ENCODE measurements around the gene GALNT5.

GALNT5 gene

DNA sequence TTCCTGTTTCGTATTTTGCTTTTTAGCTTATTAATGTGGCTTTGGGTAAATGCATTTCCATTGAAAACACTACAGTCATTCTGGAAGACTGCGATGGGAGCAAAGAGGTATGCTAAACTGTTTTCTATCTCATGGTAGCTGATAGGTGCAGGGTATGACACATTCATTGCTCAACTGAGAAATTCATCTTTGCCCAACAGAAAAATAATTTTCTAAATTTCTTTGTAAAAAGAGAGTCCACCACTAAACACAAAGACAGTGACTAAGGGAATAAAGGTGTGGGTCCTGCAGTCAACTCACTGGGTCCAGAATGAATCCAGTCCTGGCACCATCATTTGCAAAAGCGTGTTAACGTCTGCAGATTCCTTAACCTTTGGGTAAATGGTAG, 48.2 kb downstream of the GALNT5 start:
- H3K27ac ChIP-seq (ENCODE audit: low read length), result no peak overlapping the region
- H3K36me3 ChIP-seq (ENCODE audit: control insufficient read depth, insufficient read depth, low read length), result no peaks in the 10 kb centered on the region
- H3K4me1 ChIP-seq (ENCODE audit: control insufficient read depth, insufficient read depth, low read length), result no peaks in the 10 kb centered on the region
- no CpG with 5 or more reads among the region's 4 CpGs for WGBS (ENCODE audit: insufficient coverage, insufficient read length)
- DNase-seq (ENCODE audit: low read depth, low spot score), result no peak
- H3K4me3 ChIP-seq (ENCODE audit: low read length), result no peak overlapping the region
- H3K27me3 ChIP-seq (ENCODE audit: control insufficient read depth, insufficient read depth, low read length), result no peaks in the 10 kb centered on the region
- H3K9me3 ChIP-seq (ENCODE audit: control insufficient read depth, insufficient read depth, low read length), result no peaks in the 10 kb centered on the region

DNA sequence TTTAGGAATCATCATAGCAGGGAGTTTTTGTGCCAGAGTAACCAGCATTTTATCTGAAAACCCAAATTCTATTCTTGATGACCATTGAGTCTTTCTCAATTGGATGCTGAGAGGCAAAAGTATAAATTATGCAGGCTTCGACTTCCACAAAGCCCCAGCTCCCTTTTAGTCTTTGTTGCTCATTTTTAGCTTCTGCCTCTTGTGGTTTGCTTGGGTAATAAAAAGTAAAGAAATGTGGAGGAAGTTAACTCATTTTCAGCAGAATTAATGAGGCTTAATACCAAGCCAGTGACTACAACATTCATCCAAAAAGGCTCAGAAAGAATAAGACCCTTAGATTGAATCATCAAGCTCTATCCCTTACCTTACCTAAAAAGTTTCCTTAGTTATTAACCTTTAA, 49.5 kb downstream of the GALNT5 start:
- Histone ChIP-seq H3K4me1 (ENCODE audit: control insufficient read depth, insufficient read depth, low read length) (no peaks in the 10 kb centered on the region), H3K36me3 (ENCODE audit: control insufficient read depth, insufficient read depth, low read length) (no peaks in the 10 kb centered on the region), H3K27ac (ENCODE audit: low read length) (no peak overlapping the region), H3K4me3 (ENCODE audit: low read length) (no peak overlapping the region), H3K9me3 (ENCODE audit: control insufficient read depth, insufficient read depth, low read length) (no peaks in the 10 kb centered on the region), H3K27me3 (ENCODE audit: control insufficient read depth, insufficient read depth, low read length) (no peaks in the 10 kb centered on the region)
- no peak for DNase-seq (ENCODE audit: low read depth, low spot score)
- no CpG with 5 or more reads among the region's 1 CpG for WGBS (ENCODE audit: insufficient coverage, insufficient read length)

DNA sequence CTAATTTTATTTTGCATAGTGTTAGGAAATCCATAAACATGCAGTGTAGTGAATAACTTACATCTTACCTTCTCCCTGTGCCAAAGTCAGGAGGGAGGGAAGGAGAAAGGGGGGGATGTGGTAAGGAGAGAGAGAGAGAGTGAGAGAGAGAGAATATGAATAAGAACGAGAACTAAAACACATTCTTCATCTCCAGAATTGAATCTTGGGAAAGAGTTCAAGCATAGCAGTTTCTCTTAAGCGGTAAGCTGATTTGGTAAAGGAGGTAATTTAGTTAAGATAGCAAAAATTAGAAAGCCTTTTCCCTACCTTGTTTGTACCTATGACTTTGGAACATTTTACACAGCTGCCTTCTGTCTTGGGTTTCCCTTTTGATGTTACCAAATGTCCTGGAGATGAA, 52.4 kb downstream of the GALNT5 start:
- no peaks in the 10 kb centered on the region for H3K36me3 ChIP-seq (ENCODE audit: control insufficient read depth, insufficient read depth, low read length)
- no peaks in the 10 kb centered on the region for H3K27me3 ChIP-seq (ENCODE audit: control insufficient read depth, insufficient read depth, low read length)
- no peaks in the 10 kb centered on the region for H3K4me1 ChIP-seq (ENCODE audit: control insufficient read depth, insufficient read depth, low read length)
- WGBS (ENCODE audit: insufficient coverage, insufficient read length), result no CpG with 5 or more reads among the region's 2 CpGs
- H3K27ac ChIP-seq (ENCODE audit: low read length), result no peak overlapping the region
- no peaks in the 10 kb centered on the region for H3K9me3 ChIP-seq (ENCODE audit: control insufficient read depth, insufficient read depth, low read length)
- no peak for DNase-seq (ENCODE audit: low read depth, low spot score)
- H3K4me3 ChIP-seq (ENCODE audit: low read length), result no peak overlapping the region

DNA sequence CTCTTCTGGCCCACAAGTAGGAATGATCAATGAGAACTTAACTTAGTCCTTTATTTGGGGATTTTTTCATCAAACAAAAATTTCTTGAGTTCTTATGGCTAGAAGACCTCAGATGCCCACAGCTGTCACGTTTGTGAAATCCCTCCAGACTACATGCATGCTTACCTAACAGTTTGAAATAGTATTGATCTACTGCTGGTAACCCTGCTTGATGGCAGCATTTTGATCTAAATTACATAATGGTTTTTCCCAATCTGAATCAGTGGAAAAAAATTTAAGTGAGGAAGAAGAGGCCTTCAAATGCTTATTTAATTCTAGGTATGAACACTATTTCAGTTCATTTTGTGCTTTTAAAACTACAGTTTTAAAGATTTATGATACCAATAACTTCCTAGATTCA, 54.2 kb downstream of the GALNT5 start:
- H3K9me3 ChIP-seq (ENCODE audit: control insufficient read depth, insufficient read depth, low read length), result no peaks in the 10 kb centered on the region
- no peaks in the 10 kb centered on the region for H3K4me1 ChIP-seq (ENCODE audit: control insufficient read depth, insufficient read depth, low read length)
- H3K36me3 ChIP-seq (ENCODE audit: control insufficient read depth, insufficient read depth, low read length), result no peaks in the 10 kb centered on the region
- DNase-seq (ENCODE audit: low read depth, low spot score), result no peak
- no CpG with 5 or more reads among the region's 1 CpG for WGBS (ENCODE audit: insufficient coverage, insufficient read length)
- no peaks in the 10 kb centered on the region for H3K27me3 ChIP-seq (ENCODE audit: control insufficient read depth, insufficient read depth, low read length)
- H3K4me3 ChIP-seq (ENCODE audit: low read length), result no peak overlapping the region
- H3K27ac ChIP-seq (ENCODE audit: low read length), result no peak overlapping the region

DNA sequence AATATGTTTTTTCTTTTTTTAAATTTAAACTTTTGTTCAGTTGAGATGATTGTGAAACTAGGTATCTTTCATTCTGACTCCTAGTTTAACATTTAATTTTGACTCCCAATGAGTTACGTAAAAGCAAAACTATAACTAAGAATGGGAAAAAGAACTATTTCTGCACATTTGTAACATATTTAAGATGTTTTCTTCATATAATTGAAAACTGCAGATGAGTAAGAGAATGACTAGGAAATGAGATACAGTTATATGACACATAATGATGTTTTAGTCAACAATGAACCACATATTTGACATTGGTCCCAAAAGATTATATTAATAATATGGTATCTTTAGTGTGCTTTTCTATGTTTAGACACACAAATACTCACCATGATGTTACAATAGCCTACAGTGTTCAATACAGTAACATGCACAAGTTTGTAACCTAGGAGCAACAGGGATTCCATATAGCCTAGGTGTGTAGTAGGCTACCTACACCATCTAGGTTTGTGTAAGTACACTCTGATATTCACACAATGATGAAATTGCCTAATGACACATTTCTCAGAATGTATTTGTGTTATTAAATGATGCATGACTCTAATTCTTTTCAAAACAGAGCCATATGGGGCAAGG, 55.5 kb downstream of the GALNT5 start:
- Histone ChIP-seq H3K27ac (ENCODE audit: low read length) (no peak overlapping the region), H3K4me3 (ENCODE audit: low read length) (no peak overlapping the region), H3K36me3 (ENCODE audit: control insufficient read depth, insufficient read depth, low read length) (no peaks in the 10 kb centered on the region), H3K4me1 (ENCODE audit: control insufficient read depth, insufficient read depth, low read length) (no peaks in the 10 kb centered on the region), H3K9me3 (ENCODE audit: control insufficient read depth, insufficient read depth, low read length) (no peaks in the 10 kb centered on the region), H3K27me3 (ENCODE audit: control insufficient read depth, insufficient read depth, low read length) (no peaks in the 10 kb centered on the region)
- DNase-seq (ENCODE audit: low read depth, low spot score), result no peak
- no CpG with 5 or more reads among the region's 1 CpG for WGBS (ENCODE audit: insufficient coverage, insufficient read length)

DNA sequence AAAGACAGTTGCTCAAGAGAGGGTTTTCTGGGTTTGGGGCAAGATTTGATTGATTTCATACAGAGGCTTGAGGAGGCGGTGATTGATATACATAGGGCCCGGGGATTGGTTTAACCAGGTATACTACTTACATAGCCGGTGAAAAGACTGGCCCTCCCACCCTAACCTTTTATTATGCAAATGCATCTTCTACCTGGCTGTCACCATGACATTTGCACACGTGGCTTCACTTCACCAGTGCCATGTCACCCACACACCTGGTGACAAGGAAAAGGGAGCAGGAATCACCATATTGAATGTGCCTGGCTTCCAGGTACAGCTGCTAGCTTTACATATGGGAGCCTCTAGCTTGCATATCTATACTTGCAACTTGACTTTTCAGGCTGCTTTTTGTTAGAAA, 58.4 kb downstream of the GALNT5 start:
- H3K27me3 ChIP-seq (ENCODE audit: control insufficient read depth, insufficient read depth, low read length), result no peaks in the 10 kb centered on the region
- H3K36me3 ChIP-seq (ENCODE audit: control insufficient read depth, insufficient read depth, low read length), result no peaks in the 10 kb centered on the region
- H3K9me3 ChIP-seq (ENCODE audit: control insufficient read depth, insufficient read depth, low read length), result no peaks in the 10 kb centered on the region
- no peak overlapping the region for H3K4me3 ChIP-seq (ENCODE audit: low read length)
- H3K4me1 ChIP-seq (ENCODE audit: control insufficient read depth, insufficient read depth, low read length), result no peaks in the 10 kb centered on the region
- no peak overlapping the region for H3K27ac ChIP-seq (ENCODE audit: low read length)
- no CpG with 5 or more reads among the region's 4 CpGs for WGBS (ENCODE audit: insufficient coverage, insufficient read length)
- DNase-seq (ENCODE audit: low read depth, low spot score), result peak; percentile 45

DNA sequence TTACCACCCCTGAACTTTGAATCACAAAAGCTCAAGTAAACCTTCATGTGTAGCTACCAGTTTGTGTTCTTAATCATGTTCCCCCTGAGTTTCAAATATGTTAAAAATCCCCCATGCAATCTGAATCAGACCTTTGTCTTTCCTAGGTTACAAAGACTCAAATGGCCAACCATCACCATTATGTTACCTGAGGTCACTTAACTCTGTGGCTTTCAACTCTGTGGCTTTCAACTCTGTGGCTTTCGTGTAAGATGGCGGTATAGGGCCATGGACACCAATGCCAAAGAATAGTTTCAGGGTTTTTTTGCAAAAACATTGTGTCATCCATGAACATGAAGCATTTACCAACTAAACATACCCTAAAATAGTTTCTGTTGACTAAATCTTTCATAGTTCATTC, 61.4 kb downstream of the GALNT5 start:
- Histone ChIP-seq H3K27me3 (ENCODE audit: control insufficient read depth, insufficient read depth, low read length) (no peaks in the 10 kb centered on the region), H3K27ac (ENCODE audit: low read length) (no peak overlapping the region), H3K9me3 (ENCODE audit: control insufficient read depth, insufficient read depth, low read length) (no peaks in the 10 kb centered on the region), H3K4me3 (ENCODE audit: low read length) (no peak overlapping the region), H3K36me3 (ENCODE audit: control insufficient read depth, insufficient read depth, low read length) (no peaks in the 10 kb centered on the region), H3K4me1 (ENCODE audit: control insufficient read depth, insufficient read depth, low read length) (no peaks in the 10 kb centered on the region)
- no peak for DNase-seq (ENCODE audit: low read depth, low spot score)
- no CpG with 5 or more reads among the region's 2 CpGs for WGBS (ENCODE audit: insufficient coverage, insufficient read length)

DNA sequence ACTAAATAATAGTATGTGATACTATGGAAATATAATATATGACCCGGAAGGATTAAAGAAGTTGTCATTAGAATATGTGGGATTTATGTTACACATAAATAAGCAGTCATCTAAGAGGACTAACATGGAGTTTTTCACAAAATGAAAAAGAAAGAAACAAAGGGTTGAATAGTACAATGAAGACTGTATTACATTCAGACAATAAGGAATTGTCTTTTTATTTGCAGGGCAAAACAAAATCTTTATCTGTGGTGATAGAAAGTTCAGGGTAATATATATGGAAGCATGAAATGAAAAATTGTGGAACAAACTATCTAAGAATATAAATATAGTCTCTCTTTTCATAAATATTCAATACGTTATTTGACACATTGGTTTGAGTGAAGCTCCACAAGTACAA, 62.3 kb downstream of the GALNT5 start:
- no peaks in the 10 kb centered on the region for H3K27me3 ChIP-seq (ENCODE audit: control insufficient read depth, insufficient read depth, low read length)
- WGBS (ENCODE audit: insufficient coverage, insufficient read length), result no CpG with 5 or more reads among the region's 2 CpGs
- no peak overlapping the region for H3K27ac ChIP-seq (ENCODE audit: low read length)
- H3K9me3 ChIP-seq (ENCODE audit: control insufficient read depth, insufficient read depth, low read length), result no peaks in the 10 kb centered on the region
- no peaks in the 10 kb centered on the region for H3K4me1 ChIP-seq (ENCODE audit: control insufficient read depth, insufficient read depth, low read length)
- no peak overlapping the region for H3K4me3 ChIP-seq (ENCODE audit: low read length)
- DNase-seq (ENCODE audit: low read depth, low spot score), result no peak
- H3K36me3 ChIP-seq (ENCODE audit: control insufficient read depth, insufficient read depth, low read length), result no peaks in the 10 kb centered on the region

DNA sequence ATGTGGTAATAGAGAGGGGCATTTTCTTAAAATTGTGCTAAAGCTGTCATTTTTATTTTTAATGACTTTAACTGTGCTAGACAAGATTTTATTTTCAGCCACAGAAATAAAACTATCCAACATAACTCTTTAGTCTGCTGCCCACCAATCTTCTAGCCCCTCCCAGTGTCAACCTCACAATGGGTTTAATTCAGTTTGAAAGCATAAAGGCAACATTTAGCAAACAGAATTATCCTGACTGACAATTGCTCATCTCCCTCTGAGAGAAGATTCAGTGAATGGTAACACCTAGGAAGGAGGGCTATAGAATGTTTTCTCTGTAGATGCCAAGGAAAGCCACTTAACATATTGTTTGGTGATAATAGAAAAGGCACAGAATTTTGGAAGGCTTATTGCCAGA, 62.9 kb downstream of the GALNT5 start:
- no peaks in the 10 kb centered on the region for H3K27me3 ChIP-seq (ENCODE audit: control insufficient read depth, insufficient read depth, low read length)
- H3K36me3 ChIP-seq (ENCODE audit: control insufficient read depth, insufficient read depth, low read length), result no peaks in the 10 kb centered on the region
- no peaks in the 10 kb centered on the region for H3K4me1 ChIP-seq (ENCODE audit: control insufficient read depth, insufficient read depth, low read length)
- H3K4me3 ChIP-seq (ENCODE audit: low read length), result no peak overlapping the region
- DNase-seq (ENCODE audit: low read depth, low spot score), result no peak
- no peaks in the 10 kb centered on the region for H3K9me3 ChIP-seq (ENCODE audit: control insufficient read depth, insufficient read depth, low read length)
- no peak overlapping the region for H3K27ac ChIP-seq (ENCODE audit: low read length)

DNA sequence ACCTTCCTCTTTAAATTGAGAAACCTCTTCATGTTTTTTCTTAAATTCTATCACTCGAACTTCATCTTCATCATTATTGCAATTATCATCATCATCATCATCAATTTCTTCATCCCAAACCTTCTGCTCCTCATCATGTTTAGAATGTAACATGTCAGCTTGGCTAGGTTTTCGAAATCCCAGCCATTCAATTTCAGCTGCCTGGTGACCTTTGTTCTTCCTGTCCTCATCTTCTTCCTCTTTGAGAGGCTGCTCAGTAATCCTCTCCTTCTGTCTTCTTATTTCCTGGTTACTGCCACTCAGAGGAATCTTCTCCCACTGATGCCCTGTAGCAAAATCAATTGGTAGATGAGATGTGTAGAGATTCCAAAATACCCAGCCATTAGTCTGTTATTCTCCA, 64.0 kb downstream of the GALNT5 start:
- H3K9me3 ChIP-seq (ENCODE audit: control insufficient read depth, insufficient read depth, low read length), result no peaks in the 10 kb centered on the region
- H3K4me1 ChIP-seq (ENCODE audit: control insufficient read depth, insufficient read depth, low read length), result no peaks in the 10 kb centered on the region; the same call in 1 of the 2 replicates
- no peak overlapping the region for H3K27ac ChIP-seq (ENCODE audit: low read length)
- no peaks in the 10 kb centered on the region for H3K27me3 ChIP-seq (ENCODE audit: control insufficient read depth, insufficient read depth, low read length)
- 100% methylated on average over 1 of the region's 2 CpGs for WGBS (ENCODE audit: insufficient coverage, insufficient read length)
- no peak overlapping the region for H3K4me3 ChIP-seq (ENCODE audit: low read length)
- no peak for DNase-seq (ENCODE audit: low read depth, low spot score)
- H3K36me3 ChIP-seq (ENCODE audit: control insufficient read depth, insufficient read depth, low read length), result no peaks in the 10 kb centered on the region

DNA sequence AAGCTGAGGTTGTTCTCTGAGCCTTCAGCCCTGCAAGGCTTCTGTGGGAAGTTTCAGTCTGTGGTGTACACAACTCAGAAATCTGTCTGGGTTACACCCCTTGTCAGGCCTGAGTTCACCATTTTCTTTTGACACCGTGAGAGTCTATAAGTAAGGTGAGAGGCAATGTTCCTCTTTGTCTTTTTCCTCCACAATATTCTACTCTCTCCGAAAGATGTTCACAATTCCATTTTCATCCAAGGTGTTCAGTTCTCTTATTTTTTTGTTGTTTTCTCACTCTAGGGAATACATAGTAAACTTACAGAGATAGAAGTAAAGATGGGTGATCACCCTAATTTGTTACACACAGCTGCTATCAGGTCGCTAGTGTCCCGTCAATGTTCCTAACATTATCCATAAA, 64.9 kb downstream of the GALNT5 start:
- Histone ChIP-seq H3K9me3 (ENCODE audit: control insufficient read depth, insufficient read depth, low read length) (no peaks in the 10 kb centered on the region), H3K36me3 (ENCODE audit: control insufficient read depth, insufficient read depth, low read length) (no peaks in the 10 kb centered on the region), H3K4me3 (ENCODE audit: low read length) (no peak overlapping the region), H3K27ac (ENCODE audit: low read length) (no peak overlapping the region), H3K27me3 (ENCODE audit: control insufficient read depth, insufficient read depth, low read length) (no peaks in the 10 kb centered on the region), H3K4me1 (ENCODE audit: control insufficient read depth, insufficient read depth, low read length) (no peaks in the 10 kb centered on the region; the same call in 1 of the 2 replicates)
- no CpG with 5 or more reads among the region's 4 CpGs for WGBS (ENCODE audit: insufficient coverage, insufficient read length)
- no peak for DNase-seq (ENCODE audit: low read depth, low spot score)
